Neural crest cell (in vitro differentiated cells): ENCODE results near the gene CAPZA2. TPM values are rescaled to one million over a fixed set of nuclear protein-coding genes. Genes with fewer than 3 reads are reported as not detected.

Source experiments
- DNase-seq: peaks from one replicate; pipeline ENCODE4 v3.0.0; 2021; ENCODE audit warnings: low read depth, mixed read lengths, low spot score
- H3K27ac Mint-ChIP-seq: one replicate; pipeline ENCODE4 v1.8.0; 2021; ENCODE audit warnings: mild to moderate bottlenecking, mixed read lengths; ENCODE audit not compliant: unreplicated experiment
- H3K27me3 Mint-ChIP-seq: 2 replicates; pipeline ENCODE4 v1.8.0; 2021; ENCODE audit warnings: low read depth, mild to moderate bottlenecking, mixed read lengths
- H3K36me3 Mint-ChIP-seq: 2 replicates; pipeline ENCODE4 v1.8.0; 2021; ENCODE audit warnings: low read depth, mild to moderate bottlenecking, mixed read lengths
- H3K4me1 Mint-ChIP-seq: 2 replicates; pipeline ENCODE4 v1.8.0; 2021; ENCODE audit warnings: mixed read lengths
- H3K4me3 Mint-ChIP-seq: one replicate; pipeline ENCODE4 v1.8.0; 2021; ENCODE audit warnings: mild to moderate bottlenecking, mixed read lengths
- H3K9me3 Mint-ChIP-seq: 2 replicates; pipeline ENCODE4 v1.8.0; 2021; ENCODE audit warnings: mixed read lengths
- total RNA-seq: library from RNA; stranded (reverse); gene quantifications from 2 replicates; pipeline ENCODE4 v1.2.1, GENCODE V29; 2021
- TF ChIP-seq, protein P1 (sequence below): fragments of 200-600 bp; sonication (generic); conservative IDR thresholded peaks from 2 replicates; pipeline ENCODE4 v1.5.0; 2021; ENCODE audit warnings: antibody characterized with exemption, mild to moderate bottlenecking

The CAPZA2 gene
- total RNA-seq, 1 donor from 2014 or later: 115 TPM

DNA sequence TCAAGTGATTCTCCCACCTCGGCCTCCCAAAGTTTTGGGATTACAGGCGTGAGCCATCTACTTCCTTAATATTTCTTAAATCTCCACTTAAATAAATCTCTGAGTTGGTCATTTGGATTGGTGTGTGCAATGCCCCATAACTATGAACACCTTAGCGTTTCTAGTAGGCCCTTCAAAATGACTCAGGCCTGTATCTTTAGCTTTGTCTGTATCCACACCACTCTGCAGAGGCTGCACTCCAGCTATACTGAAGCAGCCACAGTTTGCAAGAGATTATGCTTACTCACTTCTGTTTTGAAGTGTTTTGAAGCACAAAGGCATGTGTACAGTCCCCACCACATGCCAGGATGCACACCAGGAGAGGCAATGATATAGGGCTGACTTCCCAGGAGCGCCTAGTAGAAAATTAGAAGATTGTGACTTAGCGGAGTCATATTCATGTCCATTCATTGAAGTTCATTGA is 88.5 kb downstream of the CAPZA2 start:
- DNase-seq: no peak
- Mint-ChIP-seq H3K9me3 (no peaks in the 10 kb centered on the region), H3K36me3 (peaks cover 3% of the 10 kb centered on the region), H3K27me3 (no peaks in the 10 kb centered on the region), H3K4me3 (peak overlapping the region; percentile 44), H3K4me1 (peaks cover 30% of the 10 kb centered on the region), H3K27ac (peak overlapping the region; percentile 22)
- TF ChIP-seq, protein P1, sequence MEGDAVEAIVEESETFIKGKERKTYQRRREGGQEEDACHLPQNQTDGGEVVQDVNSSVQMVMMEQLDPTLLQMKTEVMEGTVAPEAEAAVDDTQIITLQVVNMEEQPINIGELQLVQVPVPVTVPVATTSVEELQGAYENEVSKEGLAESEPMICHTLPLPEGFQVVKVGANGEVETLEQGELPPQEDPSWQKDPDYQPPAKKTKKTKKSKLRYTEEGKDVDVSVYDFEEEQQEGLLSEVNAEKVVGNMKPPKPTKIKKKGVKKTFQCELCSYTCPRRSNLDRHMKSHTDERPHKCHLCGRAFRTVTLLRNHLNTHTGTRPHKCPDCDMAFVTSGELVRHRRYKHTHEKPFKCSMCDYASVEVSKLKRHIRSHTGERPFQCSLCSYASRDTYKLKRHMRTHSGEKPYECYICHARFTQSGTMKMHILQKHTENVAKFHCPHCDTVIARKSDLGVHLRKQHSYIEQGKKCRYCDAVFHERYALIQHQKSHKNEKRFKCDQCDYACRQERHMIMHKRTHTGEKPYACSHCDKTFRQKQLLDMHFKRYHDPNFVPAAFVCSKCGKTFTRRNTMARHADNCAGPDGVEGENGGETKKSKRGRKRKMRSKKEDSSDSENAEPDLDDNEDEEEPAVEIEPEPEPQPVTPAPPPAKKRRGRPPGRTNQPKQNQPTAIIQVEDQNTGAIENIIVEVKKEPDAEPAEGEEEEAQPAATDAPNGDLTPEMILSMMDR: no peak

DNA sequence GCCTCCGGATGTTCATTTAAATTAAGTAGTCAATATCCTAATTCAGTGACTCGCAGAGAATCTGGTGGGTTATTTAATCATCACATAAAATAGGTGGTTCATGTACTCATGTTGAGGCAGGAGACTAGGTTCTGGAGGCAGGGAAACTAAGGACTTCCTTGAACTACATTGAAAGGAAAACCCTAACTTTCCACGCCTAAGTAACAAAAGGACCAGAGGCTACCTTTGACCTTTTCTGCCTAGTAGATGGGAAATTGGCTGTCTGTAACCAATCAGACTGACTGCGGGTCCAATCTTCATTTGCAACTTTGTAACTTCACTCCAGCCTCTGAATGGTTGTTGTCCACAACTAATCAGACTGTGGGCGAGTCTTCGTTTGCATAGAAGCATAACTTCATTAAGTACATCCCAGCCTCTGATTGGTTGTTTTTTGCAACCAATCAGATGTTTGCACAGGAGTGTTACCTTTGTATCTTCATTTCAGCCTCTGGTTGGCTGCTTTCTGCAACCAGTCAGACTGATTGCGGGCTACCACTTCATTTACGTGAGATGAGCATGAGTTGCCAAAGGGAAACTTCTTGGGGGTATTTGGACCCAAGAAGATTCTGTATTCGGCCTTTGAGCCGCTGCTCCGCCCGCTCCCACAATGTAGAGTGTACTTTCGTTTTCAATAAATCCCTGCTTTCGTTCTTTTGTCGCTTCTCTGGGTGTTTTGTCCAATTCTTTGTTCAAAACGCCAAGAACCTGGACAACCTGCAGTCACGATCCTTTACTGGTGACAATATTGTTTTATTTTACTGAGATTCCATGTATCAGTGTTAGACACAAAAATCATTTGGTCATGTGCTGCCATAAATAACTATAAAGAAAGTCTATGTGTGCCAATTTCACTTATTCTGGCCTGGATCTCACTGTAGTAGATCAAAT is 89.2 kb downstream of the CAPZA2 start:
- H3K4me1 Mint-ChIP-seq: peaks cover 30% of the 10 kb centered on the region
- H3K36me3 Mint-ChIP-seq: peaks cover 3% of the 10 kb centered on the region
- TF ChIP-seq, protein P1: no peak
- no peak for DNase-seq
- H3K4me3 Mint-ChIP-seq: peak overlapping the region; percentile 61
- H3K27ac Mint-ChIP-seq: no peak overlapping the region
- no peaks in the 10 kb centered on the region for H3K9me3 Mint-ChIP-seq
- H3K27me3 Mint-ChIP-seq: no peaks in the 10 kb centered on the region

DNA sequence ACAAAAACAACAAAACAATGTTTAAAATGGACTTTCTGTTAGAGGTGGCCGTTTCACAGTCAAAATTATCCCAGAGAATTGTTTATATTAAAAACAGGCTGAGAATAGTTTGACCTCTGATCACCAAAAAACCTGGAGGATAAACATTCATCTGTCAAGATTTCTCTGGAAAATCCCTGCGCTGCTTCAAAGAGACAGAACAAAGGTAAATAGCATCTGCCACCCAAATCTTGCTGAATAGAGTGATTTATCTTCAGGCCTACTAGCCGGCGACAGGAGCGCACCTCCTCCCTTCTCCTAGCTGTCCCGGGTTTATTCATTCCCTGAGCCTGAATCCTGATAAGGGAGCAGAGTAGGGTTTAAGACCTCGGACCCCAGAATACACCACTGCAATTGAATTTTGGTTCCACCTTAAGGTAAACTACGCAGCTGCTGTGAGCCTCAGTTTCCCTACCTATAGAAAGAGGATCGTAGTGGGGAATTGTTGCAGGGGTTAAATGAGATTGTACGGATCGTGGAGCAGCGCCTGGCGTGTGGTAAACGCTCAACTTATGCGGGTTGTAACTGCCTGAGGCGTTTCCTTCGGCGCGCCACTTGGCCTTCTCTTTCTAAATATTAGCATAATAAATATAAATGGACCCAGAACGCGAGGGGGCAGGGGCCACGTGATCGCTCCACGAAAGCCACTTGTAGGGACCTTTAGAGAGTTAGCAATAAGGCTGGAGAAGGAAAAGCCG is 90.4 kb downstream of the CAPZA2 start:
- Mint-ChIP-seq H3K27ac (peak overlapping the region; percentile 88), H3K9me3 (no peaks in the 10 kb centered on the region)

DNA sequence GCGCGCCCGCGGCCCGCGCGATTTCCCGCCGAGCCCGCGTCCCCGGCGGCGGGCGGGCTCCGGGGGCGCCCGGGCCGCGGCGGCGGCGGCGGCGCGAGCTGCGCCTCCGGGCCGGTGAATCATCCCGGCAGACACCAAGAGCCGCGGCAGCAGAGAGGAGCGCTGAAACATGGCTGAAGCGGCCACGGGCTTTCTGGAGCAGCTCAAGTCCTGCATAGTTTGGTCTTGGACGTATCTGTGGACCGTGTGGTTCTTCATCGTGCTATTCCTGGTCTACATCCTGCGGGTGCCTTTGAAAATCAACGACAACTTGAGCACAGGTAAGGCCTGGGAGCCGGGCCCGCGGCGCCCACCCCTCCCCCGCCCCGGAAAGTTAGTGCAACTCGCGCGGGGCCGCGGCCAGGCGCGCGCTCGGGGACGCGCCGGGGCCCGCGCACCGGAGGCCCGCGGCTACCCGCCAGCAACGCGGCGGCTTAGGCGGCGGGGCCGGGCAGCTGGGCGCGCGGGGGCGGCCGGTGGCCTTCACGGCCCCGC is 91.1 kb downstream of the CAPZA2 start, which contains the start of gene ST7:
Gene ST7 (plus strand): TSS at position 130 of the 534 bp plus-strand sequence. CDS start 40 bp downstream, at position 170.
- peaks cover 3% of the 10 kb centered on the region for H3K36me3 Mint-ChIP-seq
- H3K27ac Mint-ChIP-seq: peak within 1 kb of the TSS; percentile 99
- peak within 1 kb of the TSS; percentile 97 for H3K4me3 Mint-ChIP-seq
- peak; percentile 50 for DNase-seq
- no peaks in the 10 kb centered on the region for H3K27me3 Mint-ChIP-seq
- no peaks in the 10 kb centered on the region for H3K9me3 Mint-ChIP-seq
- H3K4me1 Mint-ChIP-seq: peaks cover 30% of the 10 kb centered on the region
- TF ChIP-seq, protein P1: no peak

More for the DNA sequence above, 90.4 kb downstream of the CAPZA2 start:
- Mint-ChIP-seq H3K36me3 (peaks cover 3% of the 10 kb centered on the region), H3K4me3 (peak overlapping the region; percentile 96), H3K4me1 (peaks cover 30% of the 10 kb centered on the region), H3K27me3 (no peaks in the 10 kb centered on the region)
- TF ChIP-seq, protein P1: no peak
- peak; percentile 37 for DNase-seq
